Thyroid gland (tissue), 4 donors: Measurements from ENCODE around the gene RBBP4.

Experiments used
- POLR2A ChIP-seq, 2 donors: fragments of 450-650 bp; IDR thresholded peaks; one replicate each; pipeline ENCODE4 v1.6.1; 2017; ENCODE audit warnings: antibody characterized with exemption in 2 of 2, mild to moderate bottlenecking in 2 of 2, moderate library complexity in 1 of 2
- TF ChIP-seq, protein P1 (sequence below), 6 experiments: fragments of 200-600 bp in 3 of 6; fragments of 450-650 bp in 3 of 6; sonication (generic) in 3 of 6; IDR thresholded peaks; one replicate each; pipeline ENCODE4 v1.5.1; 2016 to 2019; ENCODE audit warnings: antibody characterized with exemption in 6 of 6, mild to moderate bottlenecking in 2 of 6, inconsistent platforms in 1 of 6, moderate library complexity in 1 of 6

GRCh38 chr1:32714277-32714676 lies 63.3 kb downstream of the RBBP4 start:
- TF ChIP-seq, protein P1, sequence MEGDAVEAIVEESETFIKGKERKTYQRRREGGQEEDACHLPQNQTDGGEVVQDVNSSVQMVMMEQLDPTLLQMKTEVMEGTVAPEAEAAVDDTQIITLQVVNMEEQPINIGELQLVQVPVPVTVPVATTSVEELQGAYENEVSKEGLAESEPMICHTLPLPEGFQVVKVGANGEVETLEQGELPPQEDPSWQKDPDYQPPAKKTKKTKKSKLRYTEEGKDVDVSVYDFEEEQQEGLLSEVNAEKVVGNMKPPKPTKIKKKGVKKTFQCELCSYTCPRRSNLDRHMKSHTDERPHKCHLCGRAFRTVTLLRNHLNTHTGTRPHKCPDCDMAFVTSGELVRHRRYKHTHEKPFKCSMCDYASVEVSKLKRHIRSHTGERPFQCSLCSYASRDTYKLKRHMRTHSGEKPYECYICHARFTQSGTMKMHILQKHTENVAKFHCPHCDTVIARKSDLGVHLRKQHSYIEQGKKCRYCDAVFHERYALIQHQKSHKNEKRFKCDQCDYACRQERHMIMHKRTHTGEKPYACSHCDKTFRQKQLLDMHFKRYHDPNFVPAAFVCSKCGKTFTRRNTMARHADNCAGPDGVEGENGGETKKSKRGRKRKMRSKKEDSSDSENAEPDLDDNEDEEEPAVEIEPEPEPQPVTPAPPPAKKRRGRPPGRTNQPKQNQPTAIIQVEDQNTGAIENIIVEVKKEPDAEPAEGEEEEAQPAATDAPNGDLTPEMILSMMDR (IDR thresholded peaks at IDR 0.05): no peak
- TF ChIP-seq POLR2A (IDR thresholded peaks at IDR 0.05): no peak
